Cerebellar cortex (tissue), 1 donor: Measurements from ENCODE around the gene PLCG2.
"Not testable (repeated sequence)": the region's sequence is repeated elsewhere in the genome, so short reads cannot be mapped to it uniquely, and the experiment has no call there.

Experiments
- DNase-seq: peaks from one replicate; pipeline ENCODE4 v3.0.0-alpha.2; 2015; ENCODE audit warnings: low spot score

Gene PLCG2

GRCh38 chr16:82004601-82005000, 225.5 kb downstream of the PLCG2 start:
- no peak for DNase-seq

DNA sequence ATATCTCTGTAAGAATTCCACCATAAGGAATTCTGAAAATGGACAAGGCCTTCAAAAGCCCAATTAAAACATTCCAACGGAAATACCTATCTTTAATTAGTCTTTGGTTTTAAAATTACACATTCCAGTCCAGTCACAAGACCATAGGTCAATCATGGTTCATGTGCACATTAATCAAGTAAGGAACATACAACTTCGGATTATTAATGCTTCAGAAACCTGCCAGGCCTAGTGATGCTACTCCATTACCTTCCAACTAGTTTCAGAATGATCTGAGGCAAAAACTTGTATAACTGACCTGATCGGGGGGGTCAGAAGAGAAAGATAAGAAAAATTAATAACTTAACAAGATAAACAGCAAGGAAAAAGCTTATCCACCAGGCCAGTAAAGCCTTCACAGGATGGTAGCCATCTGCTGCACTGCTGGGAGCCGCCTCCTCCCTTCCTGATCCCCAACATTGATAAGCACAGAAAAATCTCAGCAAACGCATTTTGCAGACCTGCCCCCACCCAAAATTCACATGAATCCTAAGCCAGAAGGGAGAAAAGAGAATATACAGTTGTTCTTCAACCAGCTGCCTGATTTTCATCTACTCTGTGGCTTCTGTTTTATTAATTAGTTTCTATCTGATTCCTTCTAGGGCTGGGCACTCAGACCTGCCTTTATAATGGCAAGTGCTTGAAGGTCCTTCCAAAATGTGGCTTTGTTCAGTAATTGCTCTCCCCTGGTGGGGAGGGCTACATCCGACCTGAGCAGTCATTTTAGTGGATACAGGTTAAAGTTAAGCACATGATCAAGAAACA, 226.1 kb downstream of the PLCG2 start:
- DNase-seq = no peak

DNA sequence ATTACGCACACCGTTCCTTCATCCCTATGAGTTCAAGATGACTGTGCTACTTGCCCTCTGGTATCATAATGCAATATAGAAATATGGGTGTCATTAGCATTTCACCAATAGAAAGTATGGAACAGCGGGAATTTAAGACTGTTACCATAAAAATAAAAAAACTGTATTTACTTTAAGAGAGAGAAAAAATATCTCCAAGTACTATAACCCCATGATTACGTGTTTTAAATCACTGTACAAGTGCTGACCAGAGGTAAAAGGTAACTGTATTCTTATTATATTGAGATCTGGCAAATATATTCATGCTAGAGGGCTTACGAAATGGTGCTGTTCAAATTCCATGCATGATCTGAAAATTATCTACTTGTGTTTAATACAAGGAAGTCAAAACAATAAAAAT, 226.9 kb downstream of the PLCG2 start:
- no peak for DNase-seq

DNA sequence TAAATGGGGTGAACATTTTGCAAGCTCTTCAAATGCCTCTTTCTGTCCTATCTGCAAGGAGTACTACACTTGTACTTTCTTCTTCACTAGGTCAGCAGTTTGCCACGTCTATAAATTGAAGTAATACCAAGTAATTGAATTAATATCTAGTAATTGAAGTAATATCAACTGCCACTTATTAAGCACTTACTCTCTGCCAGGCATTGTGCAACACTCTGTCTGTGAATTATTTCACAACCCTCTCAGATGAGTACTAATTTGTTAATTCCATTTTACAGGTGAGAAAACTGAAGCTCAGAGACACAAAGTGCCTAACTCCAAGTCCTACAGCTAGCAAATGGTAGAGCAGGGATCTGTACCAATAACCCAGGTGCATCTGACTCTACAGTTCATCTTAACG, 228.1 kb downstream of the PLCG2 start:
- no peak for DNase-seq

DNA sequence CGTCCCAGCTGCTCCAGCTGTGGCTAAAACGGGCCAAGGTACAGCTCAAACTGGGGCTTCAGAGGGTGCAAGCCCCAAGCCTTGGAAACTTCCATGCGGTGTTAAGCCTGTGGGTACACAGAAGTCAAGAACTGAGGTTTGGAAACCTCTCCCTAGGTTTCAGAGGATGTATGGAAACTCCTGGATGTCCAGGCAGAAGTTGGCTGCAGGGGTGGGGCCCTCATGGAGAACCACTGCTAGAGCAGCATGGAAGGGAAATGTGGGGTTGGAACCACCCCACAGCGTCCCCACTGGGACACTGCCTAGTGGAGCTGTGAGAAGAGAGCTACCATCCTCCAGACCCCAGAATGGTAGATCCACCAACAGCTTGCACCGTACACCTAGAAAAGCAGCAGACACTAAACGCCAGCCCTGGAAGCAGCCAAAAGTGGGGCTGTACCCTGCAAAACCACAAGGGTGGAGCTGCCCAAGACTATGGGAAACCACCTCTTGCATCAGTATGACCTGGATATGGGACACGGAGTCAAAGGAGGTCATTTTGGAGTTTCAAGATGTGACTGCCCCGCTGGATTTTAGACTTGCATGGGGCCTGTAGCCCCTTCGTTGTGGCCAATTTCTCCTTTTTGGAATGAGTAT, 230.0 kb downstream of the PLCG2 start:
- DNase-seq = no peak

GRCh38 chr16:82009789-82010188, 230.7 kb downstream of the PLCG2 start:
- DNase-seq = not testable (repeated sequence)

- no peak for DNase-seq
These were observed 231.6 kb downstream of the PLCG2 start for GRCh38 chr16:82010649-82011048.

DNA sequence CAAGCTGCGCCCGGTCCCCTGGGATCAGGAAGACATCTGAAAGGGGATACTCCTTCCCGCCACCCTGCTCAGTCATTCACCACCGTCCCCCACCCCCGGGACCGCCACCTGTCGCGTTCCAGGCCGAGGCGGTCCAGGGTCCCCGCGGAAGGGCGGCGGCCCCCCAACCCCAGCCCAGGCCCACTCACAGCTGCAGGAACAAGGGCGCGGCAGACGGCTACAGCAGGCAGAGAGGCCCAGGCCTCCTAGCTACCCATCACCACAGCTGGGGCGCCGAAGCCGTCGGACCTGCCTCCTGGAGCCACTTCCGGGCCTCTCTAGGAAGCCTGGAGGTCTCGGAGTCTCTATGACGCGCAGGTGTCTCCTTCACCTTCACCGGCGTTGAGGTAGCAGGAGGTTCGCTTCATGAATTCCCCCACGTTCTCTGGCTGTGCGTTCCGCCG, 232.1 kb downstream of the PLCG2 start, which contains the start of gene SDR42E1:
TSS of gene SDR42E1 (minus strand) at position 272 of the 443 bp plus-strand sequence. CDS start 10,612 bp downstream, outside the sequence.
- no peak for DNase-seq
